HFF-Myc (cell line): ENCODE results near the gene C1orf74.

Source experiments
- DNase-seq: peaks from one replicate; pipeline ENCODE4 v3.0.0-alpha.2; 2011; ENCODE audit warnings: low read depth; ENCODE audit errors: extremely low read depth
- H3K4me3 ChIP-seq: replicated peaks from 2 replicates; pipeline ENCODE4 v1.5.1; 2011; ENCODE audit warnings: low read depth, mild to moderate bottlenecking, control low read depth, low read length
- CTCF ChIP-seq: IDR thresholded peaks from 2 replicates; pipeline ENCODE4 v1.5.1; 2012; ENCODE audit warnings: mild to moderate bottlenecking, low read depth, low read length, control low read depth; ENCODE audit errors: missing control alignments

The C1orf74 gene

GRCh38 chr1:209729436-209729835 lies 54.9 kb downstream of the C1orf74 start:
- DNase-seq, result no peak
- no peak for TF ChIP-seq CTCF
- H3K4me3 ChIP-seq, result no peak overlapping the region
